Activated CD4-positive, alpha-beta memory T cell treated with anti-CD3 and anti-CD28 coated beads, Interleukin-2, amount 10 ng/mL, durations not matched to agents 7 days and 5 days (primary cell): Measurements from ENCODE around the gene CACNA1I. TPM values are rescaled to one million over a fixed set of nuclear protein-coding genes. Genes with fewer than 3 reads are reported as not detected.

Source experiments
- CTCF ChIA-PET: fragments of 350-600 bp; sonication (Branson Sonifier 250); formaldehyde crosslinking; loops from one replicate; lab custom pipeline; 2021; ENCODE audit warnings: antibody characterized with exemption, inconsistent platforms; lab: Charles Lee
- POLR2A ChIA-PET: fragments of 350-600 bp; sonication (Branson Sonifier 250); formaldehyde crosslinking; loops from one replicate; lab custom pipeline; 2021; ENCODE audit warnings: antibody characterized with exemption; lab: Charles Lee
- DNase-seq: peaks from one replicate; pipeline ENCODE4 v3.0.0-alpha.2; 2020
- H3K27ac Mint-ChIP-seq: one replicate; pipeline ENCODE4 v1.8.0; 2021; ENCODE audit warnings: mild to moderate bottlenecking, mixed read lengths
- H3K27me3 Mint-ChIP-seq: one replicate; pipeline ENCODE4 v1.8.0; 2021; ENCODE audit warnings: mixed read lengths
- H3K36me3 Mint-ChIP-seq: one replicate; pipeline ENCODE4 v1.8.0; 2021; ENCODE audit warnings: low read depth, mixed read lengths
- H3K4me1 Mint-ChIP-seq: one replicate; pipeline ENCODE4 v1.8.0; 2021; ENCODE audit warnings: mixed read lengths
- H3K4me3 Mint-ChIP-seq: one replicate; pipeline ENCODE4 v1.8.0; 2021; ENCODE audit warnings: mild to moderate bottlenecking, mixed read lengths
- H3K9me3 Mint-ChIP-seq: one replicate; pipeline ENCODE4 v1.8.0; 2021; ENCODE audit warnings: mixed read lengths
- total RNA-seq, 2 experiments: library from RNA; stranded (reverse); gene quantifications; one replicate each; pipeline ENCODE4 v1.2.3, GENCODE V29; 2021

Gene CACNA1I
- total RNA-seq, 2 experiments from 2014 or later = 8.7 to 8.8 TPM

- Mint-ChIP-seq H3K9me3 (peaks cover 4% of the 10 kb centered on the region), H3K36me3 (peaks cover 15% of the 10 kb centered on the region), H3K4me3 (no peak overlapping the region), H3K27me3 (peaks cover 9% of the 10 kb centered on the region), H3K4me1 (peaks cover 10% of the 10 kb centered on the region), H3K27ac (no peak overlapping the region)
- DNase-seq = no peak
- POLR2A ChIA-PET = no interaction called here
- CTCF ChIA-PET = interaction anchor here (0.6 kb wide), 1 partner anchor 200 kb away, joined by 5 read pairs; no protein-coding TSS in a partner anchor
Observed at GRCh38 chr22:39666495-39666894, 95.9 kb downstream of the CACNA1I start.

- H3K4me1 Mint-ChIP-seq = peaks cover 9% of the 10 kb centered on the region
- ChIA-PET POLR2A (no interaction called here), CTCF (no interaction called here)
- H3K27me3 Mint-ChIP-seq = peaks cover 9% of the 10 kb centered on the region
- H3K36me3 Mint-ChIP-seq = peaks cover 19% of the 10 kb centered on the region
- peaks cover 8% of the 10 kb centered on the region for H3K9me3 Mint-ChIP-seq
- H3K4me3 Mint-ChIP-seq = no peak overlapping the region
- DNase-seq = no peak
- no peak overlapping the region for H3K27ac Mint-ChIP-seq
Observed at GRCh38 chr22:39666926-39667325, 96.4 kb downstream of the CACNA1I start.

- H3K27ac Mint-ChIP-seq = no peak overlapping the region
- peaks cover 20% of the 10 kb centered on the region for H3K9me3 Mint-ChIP-seq
- no peak overlapping the region for H3K4me3 Mint-ChIP-seq
- ChIA-PET CTCF (no interaction called here), POLR2A (no interaction called here)
- peaks cover 36% of the 10 kb centered on the region for H3K36me3 Mint-ChIP-seq
- H3K27me3 Mint-ChIP-seq = peaks cover 1% of the 10 kb centered on the region
- H3K4me1 Mint-ChIP-seq = no peaks in the 10 kb centered on the region
- no peak for DNase-seq
Observed at GRCh38 chr22:39669432-39669831, 98.9 kb downstream of the CACNA1I start.

GRCh38 chr22:39671936-39672335, 101.4 kb downstream of the CACNA1I start:
- peaks cover 34% of the 10 kb centered on the region for H3K36me3 Mint-ChIP-seq
- ChIA-PET CTCF (no interaction called here), POLR2A (interaction anchor here (0.9 to 1.3 kb wide), 2 partner anchors 10 to 18 kb away, joined by 4 read pairs; no protein-coding TSS in a partner anchor)
- H3K9me3 Mint-ChIP-seq = peaks cover 20% of the 10 kb centered on the region
- no peak overlapping the region for H3K27ac Mint-ChIP-seq
- no peaks in the 10 kb centered on the region for H3K27me3 Mint-ChIP-seq
- DNase-seq = no peak
- no peaks in the 10 kb centered on the region for H3K4me1 Mint-ChIP-seq
- no peak overlapping the region for H3K4me3 Mint-ChIP-seq

- Mint-ChIP-seq H3K4me1 (no peaks in the 10 kb centered on the region), H3K27me3 (no peaks in the 10 kb centered on the region), H3K4me3 (no peak overlapping the region), H3K27ac (no peak overlapping the region), H3K36me3 (peaks cover 34% of the 10 kb centered on the region), H3K9me3 (peaks cover 20% of the 10 kb centered on the region)
- no peak for DNase-seq
- CTCF ChIA-PET = no interaction called here
- POLR2A ChIA-PET = no interaction called here
Observed at GRCh38 chr22:39674536-39674935, 104.0 kb downstream of the CACNA1I start.

- Mint-ChIP-seq H3K27ac (no peak overlapping the region), H3K36me3 (peaks cover 26% of the 10 kb centered on the region), H3K4me3 (no peak overlapping the region), H3K9me3 (peaks cover 20% of the 10 kb centered on the region), H3K4me1 (no peaks in the 10 kb centered on the region), H3K27me3 (no peaks in the 10 kb centered on the region)
- ChIA-PET CTCF (no interaction called here), POLR2A (no interaction called here)
- DNase-seq = no peak
Observed at GRCh38 chr22:39675947-39676346, 105.4 kb downstream of the CACNA1I start.

- ChIA-PET POLR2A (no interaction called here), CTCF (interaction anchor here (0.6 kb wide), 1 partner anchor 1577 kb away, joined by 4 read pairs; no protein-coding TSS in a partner anchor)
- Mint-ChIP-seq H3K9me3 (peaks cover 4% of the 10 kb centered on the region), H3K27ac (no peak overlapping the region), H3K27me3 (no peaks in the 10 kb centered on the region), H3K4me1 (no peaks in the 10 kb centered on the region), H3K36me3 (peaks cover 8% of the 10 kb centered on the region), H3K4me3 (no peak overlapping the region)
- no peak for DNase-seq
Observed at GRCh38 chr22:39677967-39678366, 107.4 kb downstream of the CACNA1I start.

- no peak overlapping the region for H3K4me3 Mint-ChIP-seq
- ChIA-PET POLR2A (no interaction called here), CTCF (interaction anchor here (0.6 kb wide), 1 partner anchor 1578 kb away, joined by 4 read pairs; no protein-coding TSS in a partner anchor)
- no peaks in the 10 kb centered on the region for H3K27me3 Mint-ChIP-seq
- DNase-seq = no peak
- H3K4me1 Mint-ChIP-seq = no peaks in the 10 kb centered on the region
- no peak overlapping the region for H3K27ac Mint-ChIP-seq
- H3K9me3 Mint-ChIP-seq = no peaks in the 10 kb centered on the region
- no peaks in the 10 kb centered on the region for H3K36me3 Mint-ChIP-seq
Observed at GRCh38 chr22:39678862-39679490, 108.4 kb downstream of the CACNA1I start.

GRCh38 chr22:39679652-39680051, 109.1 kb downstream of the CACNA1I start:
- Mint-ChIP-seq H3K36me3 (no peaks in the 10 kb centered on the region), H3K9me3 (no peaks in the 10 kb centered on the region), H3K27me3 (no peaks in the 10 kb centered on the region), H3K27ac (no peak overlapping the region), H3K4me3 (no peak overlapping the region), H3K4me1 (no peaks in the 10 kb centered on the region)
- POLR2A ChIA-PET = no interaction called here
- no peak for DNase-seq
- CTCF ChIA-PET = no interaction called here

GRCh38 chr22:39680486-39680885, 109.9 kb downstream of the CACNA1I start:
- no peaks in the 10 kb centered on the region for H3K36me3 Mint-ChIP-seq
- H3K27me3 Mint-ChIP-seq = peaks cover 2% of the 10 kb centered on the region
- ChIA-PET POLR2A (no interaction called here), CTCF (no interaction called here)
- H3K4me3 Mint-ChIP-seq = no peak overlapping the region
- no peak overlapping the region for H3K27ac Mint-ChIP-seq
- H3K9me3 Mint-ChIP-seq = no peaks in the 10 kb centered on the region
- no peaks in the 10 kb centered on the region for H3K4me1 Mint-ChIP-seq
- no peak for DNase-seq

GRCh38 chr22:39681038-39681861, 110.7 kb downstream of the CACNA1I start:
- no peak for DNase-seq
- Mint-ChIP-seq H3K36me3 (no peaks in the 10 kb centered on the region), H3K4me3 (no peak overlapping the region), H3K27me3 (peaks cover 2% of the 10 kb centered on the region), H3K27ac (no peak overlapping the region), H3K9me3 (no peaks in the 10 kb centered on the region), H3K4me1 (no peaks in the 10 kb centered on the region)
- ChIA-PET POLR2A (no interaction called here), CTCF (no interaction called here)

GRCh38 chr22:39682994-39683393, 112.4 kb downstream of the CACNA1I start:
- H3K27me3 Mint-ChIP-seq = peaks cover 8% of the 10 kb centered on the region
- no peak overlapping the region for H3K4me3 Mint-ChIP-seq
- H3K4me1 Mint-ChIP-seq = no peaks in the 10 kb centered on the region
- H3K27ac Mint-ChIP-seq = no peak overlapping the region
- H3K36me3 Mint-ChIP-seq = no peaks in the 10 kb centered on the region
- DNase-seq = no peak
- ChIA-PET CTCF (no interaction called here), POLR2A (no interaction called here)
- H3K9me3 Mint-ChIP-seq = no peaks in the 10 kb centered on the region

GRCh38 chr22:39683639-39684038, 113.1 kb downstream of the CACNA1I start:
- no peak overlapping the region for H3K4me3 Mint-ChIP-seq
- ChIA-PET CTCF (no interaction called here), POLR2A (no interaction called here)
- H3K4me1 Mint-ChIP-seq = no peaks in the 10 kb centered on the region
- H3K36me3 Mint-ChIP-seq = no peaks in the 10 kb centered on the region
- H3K27me3 Mint-ChIP-seq = peaks cover 12% of the 10 kb centered on the region
- H3K27ac Mint-ChIP-seq = no peak overlapping the region
- no peak for DNase-seq
- no peaks in the 10 kb centered on the region for H3K9me3 Mint-ChIP-seq
